ENCODE data around the gene TBCE. TPM values are rescaled to one million over a fixed set of nuclear protein-coding genes. Genes with fewer than 3 reads are reported as not detected.
"Not testable (repeated sequence)": the region's sequence is repeated elsewhere in the genome, so short reads cannot be mapped to it uniquely, and the experiment has no call there.

The TBCE gene
- total RNA-seq, 2 experiments from 2014 or later: 21.8 to 24.0 TPM

GRCh38 chr1:235358899-235359298 lies 8.3 kb upstream of the TBCE start:
- Mint-ChIP-seq H3K27ac (no peak overlapping the region), H3K4me1 (ENCODE audit: low read depth) (no peaks in the 10 kb centered on the region), H3K9me3 (no peaks in the 10 kb centered on the region), H3K27me3 (peaks cover 2% of the 10 kb centered on the region), H3K4me3 (no peak overlapping the region), H3K36me3 (ENCODE audit: low read depth) (no peaks in the 10 kb centered on the region)
- ATAC-seq (no peak), DNase-seq (no peak)
- no peak for TF ChIP-seq CTCF (IDR thresholded peaks at IDR 0.05)
- intact Hi-C loops (cut with micrococcal nuclease): no loop called here
- ChIA-PET POLR2A (interaction anchor here (0.9 kb wide), 1 partner anchor 35 kb away, joined by 3 read pairs; no protein-coding TSS in a partner anchor), CTCF (interaction anchor here (0.7 kb wide), 1 partner anchor 58 kb away, joined by 3 read pairs; no protein-coding TSS in a partner anchor)

GRCh38 chr1:235364189-235364588 lies 3.0 kb upstream of the TBCE start:
- H3K4me3 Mint-ChIP-seq; H3K36me3 Mint-ChIP-seq (ENCODE audit: low read depth); ATAC-seq; intact Hi-C loops (cut with micrococcal nuclease); H3K9me3 Mint-ChIP-seq; H3K27me3 Mint-ChIP-seq; H3K27ac Mint-ChIP-seq; DNase-seq: not testable (repeated sequence)
- POLR2A ChIA-PET: interaction anchor here (0.9 kb wide), 1 partner anchor 45 kb away, joined by 3 read pairs; no protein-coding TSS in a partner anchor
- CTCF ChIA-PET: interaction anchor here (0.7 to 2.0 kb wide), 3 partner anchors 53 to 259 kb away, joined by 3 to 5 read pairs (median 4); no protein-coding TSS in a partner anchor
- peaks cover 19% of the 10 kb centered on the region for H3K4me1 Mint-ChIP-seq (ENCODE audit: low read depth)

GRCh38 chr1:235366286-235366685 lies 941 bp upstream of the TBCE start:
- Mint-ChIP-seq H3K27ac (peak overlapping the region; percentile 93), H3K9me3 (no peaks in the 10 kb centered on the region), H3K36me3 (ENCODE audit: low read depth) (peaks cover 3% of the 10 kb centered on the region), H3K4me1 (ENCODE audit: low read depth) (peaks cover 22% of the 10 kb centered on the region), H3K27me3 (no peaks in the 10 kb centered on the region), H3K4me3 (peak overlapping the region; percentile 95)
- ChIA-PET CTCF (no interaction called here), POLR2A (no interaction called here)
- peak; percentile 60 for ATAC-seq
- TF ChIP-seq CTCF (IDR thresholded peaks at IDR 0.05): no peak
- DNase-seq: peak; percentile 71
- intact Hi-C loops (cut with micrococcal nuclease): loop anchor here (5.0 kb wide), 1 partner anchor 34 kb away; no protein-coding TSS in a partner anchor

- H3K36me3 Mint-ChIP-seq (ENCODE audit: low read depth): peaks cover 5% of the 10 kb centered on the region
- no peak for DNase-seq
- intact Hi-C loops (cut with micrococcal nuclease): loop anchor here (5.0 kb wide), 1 partner anchor 36 kb away; no protein-coding TSS in a partner anchor
- ATAC-seq: no peak
- H3K4me1 Mint-ChIP-seq (ENCODE audit: low read depth): peaks cover 22% of the 10 kb centered on the region
- POLR2A ChIA-PET: interaction anchor here (0.7 to 1.2 kb wide), 2 partner anchors 11 to 44 kb away, joined by 3 read pairs; no protein-coding TSS in a partner anchor
- TF ChIP-seq CTCF (IDR thresholded peaks at IDR 0.05): no peak
- H3K27me3 Mint-ChIP-seq: no peaks in the 10 kb centered on the region
- no peak overlapping the region for H3K27ac Mint-ChIP-seq
- CTCF ChIA-PET: no interaction called here
- H3K4me3 Mint-ChIP-seq: peak overlapping the region; percentile 95
- no peaks in the 10 kb centered on the region for H3K9me3 Mint-ChIP-seq
Measured at GRCh38 chr1:235368428-235368827, 1.2 kb downstream of the TBCE start.

- CTCF ChIA-PET: interaction anchor here (1.1 kb wide), 1 partner anchor 117 kb away, joined by 5 read pairs; no protein-coding TSS in a partner anchor
- intact Hi-C loops (cut with micrococcal nuclease): loop anchor here (5.0 kb wide), 1 partner anchor 38 kb away; no protein-coding TSS in a partner anchor
- no peak for ATAC-seq
Measured at GRCh38 chr1:235369802-235370201, 2.6 kb downstream of the TBCE start.

More at GRCh38 chr1:235369802-235370201, 2.6 kb downstream of the TBCE start:
- Mint-ChIP-seq H3K27me3 (no peaks in the 10 kb centered on the region), H3K4me1 (ENCODE audit: low read depth) (peaks cover 22% of the 10 kb centered on the region), H3K9me3 (no peaks in the 10 kb centered on the region), H3K4me3 (peak overlapping the region; percentile 24), H3K27ac (no peak overlapping the region), H3K36me3 (ENCODE audit: low read depth) (peaks cover 9% of the 10 kb centered on the region)
- POLR2A ChIA-PET: no interaction called here
- no peak for DNase-seq
- no peak for TF ChIP-seq CTCF (IDR thresholded peaks at IDR 0.05)
